ENCODE data around the gene SLC22A4.
A peak's percentile ranks its signal among the peaks of the same experiment; 100 is the strongest.

Gene SLC22A4

DNA sequence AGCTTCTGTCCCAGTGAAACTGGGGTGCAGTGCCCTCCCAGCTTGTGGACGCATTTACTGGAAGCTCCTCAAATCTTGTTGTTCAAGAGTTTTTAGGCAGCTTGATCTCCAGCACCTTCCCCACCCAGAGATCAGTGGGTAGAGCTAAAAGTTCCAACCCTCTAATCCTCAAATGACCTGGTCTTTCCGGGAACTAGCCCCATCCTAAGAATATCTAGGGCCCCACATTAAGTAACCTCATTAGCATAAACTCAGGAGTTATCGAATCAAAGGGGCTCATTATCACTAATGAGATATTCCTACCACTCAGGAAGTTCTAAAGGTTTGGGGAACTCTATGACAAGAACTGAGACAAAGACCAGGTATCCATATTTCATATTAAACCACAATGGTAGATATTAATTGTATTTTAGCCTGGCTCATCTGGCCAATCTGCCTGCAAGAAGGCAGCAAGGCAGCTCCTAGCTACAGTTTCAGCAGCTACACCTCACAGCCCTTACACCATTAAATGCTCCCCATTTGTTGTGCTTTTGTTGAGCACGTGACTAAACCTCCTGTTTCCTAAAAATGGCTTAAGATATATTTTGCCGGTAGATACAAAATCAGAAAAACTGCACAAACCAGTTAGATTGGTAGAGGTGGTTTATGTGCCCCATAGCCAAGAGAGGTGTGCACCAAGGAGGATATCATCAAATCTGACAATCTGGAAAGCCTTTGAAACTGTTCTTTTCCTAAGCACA, 50.8 kb downstream of the SLC22A4 start:
- no peak for DNase-seq

DNA sequence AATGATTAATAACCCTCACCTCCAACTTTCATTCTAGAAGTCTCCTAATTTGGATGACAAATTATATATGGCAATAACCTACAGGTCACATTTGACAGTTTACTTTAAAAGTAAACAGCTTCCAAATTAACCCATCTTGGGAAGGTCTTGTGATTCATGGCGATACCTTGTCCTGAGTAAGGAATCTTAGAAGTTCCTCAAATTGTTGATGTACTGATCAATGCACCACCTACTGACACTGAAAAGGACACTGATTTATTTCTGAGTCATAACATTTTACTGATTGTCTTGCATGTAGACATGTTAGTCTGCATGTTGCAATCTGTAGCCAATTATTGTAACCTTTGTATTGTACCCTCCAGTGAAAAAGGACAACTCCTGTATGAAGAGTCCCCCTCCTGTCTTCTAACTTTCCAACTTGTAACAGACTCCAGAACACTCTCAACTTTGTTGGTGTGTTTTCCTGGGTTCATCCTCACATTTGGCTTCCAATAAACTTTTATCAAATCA, 59.3 kb downstream of the SLC22A4 start:
- no peak for DNase-seq

DNA sequence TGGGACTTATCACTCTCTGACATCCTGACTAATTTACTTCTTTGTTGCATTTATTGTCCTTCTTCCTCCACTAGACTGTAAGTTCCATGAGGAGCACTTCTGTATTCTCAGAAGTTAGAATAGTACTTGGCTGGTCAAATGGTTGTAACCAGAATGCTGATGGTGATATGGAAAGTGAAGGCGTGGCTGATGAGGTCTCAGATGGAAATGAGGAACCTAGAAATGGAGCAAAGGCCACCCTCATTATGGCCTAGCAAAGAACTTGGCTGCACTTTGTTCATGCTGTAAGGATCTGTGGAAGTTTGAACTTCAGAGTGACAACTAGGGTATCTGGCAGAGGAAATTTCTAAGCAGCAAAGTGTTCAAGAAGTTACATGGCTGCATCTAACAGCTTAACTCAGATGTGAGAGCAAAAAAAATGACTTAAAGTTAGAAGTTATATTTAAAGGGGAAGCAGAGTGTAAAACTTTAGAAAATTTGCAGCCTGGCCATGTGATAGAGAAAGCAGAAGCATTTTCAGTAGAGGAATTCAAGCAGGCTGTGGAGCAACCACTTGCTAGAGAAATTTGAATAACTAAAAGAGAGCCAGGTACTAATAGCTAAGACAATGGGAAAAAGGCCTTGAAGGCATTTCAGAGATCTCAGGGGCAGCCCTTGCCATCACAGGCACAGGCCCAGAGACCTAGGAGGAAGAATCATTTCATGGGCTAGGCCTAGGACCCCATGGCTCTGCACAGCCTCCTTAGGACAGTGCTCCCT, 60.4 kb downstream of the SLC22A4 start:
- DNase-seq, result peak; percentile 86 to 92

DNA sequence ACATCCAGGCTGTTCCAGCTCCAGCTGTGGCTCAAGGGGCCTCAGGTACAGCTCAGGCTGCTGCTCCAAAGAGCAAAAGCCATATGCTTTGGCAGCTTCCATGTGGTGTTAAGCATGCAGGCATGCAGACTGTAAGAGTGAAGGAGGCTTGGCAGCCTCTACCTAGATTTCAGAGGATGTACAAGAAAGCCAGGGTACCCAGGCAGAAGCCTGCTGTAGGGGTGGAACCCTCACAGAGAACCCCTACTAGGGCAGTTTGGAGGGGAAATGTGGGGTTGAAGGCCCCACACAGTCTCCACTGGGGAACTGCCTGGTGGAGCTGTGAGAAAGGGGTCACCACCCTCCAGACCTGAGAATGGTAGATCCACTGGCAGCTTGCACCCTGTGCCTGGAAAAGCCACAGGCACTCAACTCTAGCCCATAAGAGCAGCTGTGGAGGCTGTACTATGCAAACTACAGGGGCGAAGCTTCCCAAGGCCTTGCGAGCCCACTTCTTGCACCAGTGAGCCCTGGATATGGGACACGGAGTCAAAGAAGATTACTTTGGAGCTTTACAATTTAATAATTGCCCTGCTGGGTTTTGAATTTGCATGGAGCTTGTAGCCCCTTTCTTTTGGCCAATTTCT, 61.1 kb downstream of the SLC22A4 start:
- no peak for DNase-seq

DNA sequence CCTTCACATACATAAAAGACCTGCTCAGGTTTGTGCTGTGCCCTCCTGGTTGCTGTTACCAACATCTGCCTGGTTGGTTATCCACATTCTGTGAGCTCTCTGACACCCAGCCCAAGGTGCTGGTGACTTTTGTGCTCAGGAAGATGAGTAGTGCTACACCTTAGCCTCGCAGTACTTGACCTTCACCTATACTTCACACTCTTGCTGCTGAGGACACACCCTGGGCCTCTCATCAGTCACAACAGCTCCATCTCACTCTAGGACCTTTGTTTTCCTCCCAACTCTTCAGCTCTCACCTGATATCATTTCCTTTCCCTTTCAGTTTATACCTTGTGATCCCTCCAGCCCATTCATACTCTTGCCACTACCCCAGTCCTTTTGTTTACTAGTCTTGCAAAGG, 64.6 kb downstream of the SLC22A4 start:
- DNase-seq, result no peak

DNA sequence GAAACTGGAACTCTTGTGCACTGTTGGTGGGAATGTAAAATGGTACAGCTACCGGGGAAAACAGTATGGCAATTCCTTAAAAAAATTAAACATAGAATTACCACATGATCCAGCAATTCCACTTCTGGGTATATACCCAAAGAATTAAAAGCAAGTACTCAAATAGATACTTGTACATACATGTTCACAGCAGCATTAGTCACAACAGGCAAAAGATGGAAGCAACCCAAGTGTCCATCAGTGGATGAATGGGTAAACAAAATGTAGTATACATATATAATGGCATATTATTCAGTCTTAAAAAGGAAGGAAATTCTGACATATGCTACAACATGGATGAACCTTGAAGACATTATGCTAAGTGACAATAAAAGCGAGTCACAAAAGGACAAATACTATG, 67.9 kb downstream of the SLC22A4 start:
- DNase-seq, result no peak

DNA sequence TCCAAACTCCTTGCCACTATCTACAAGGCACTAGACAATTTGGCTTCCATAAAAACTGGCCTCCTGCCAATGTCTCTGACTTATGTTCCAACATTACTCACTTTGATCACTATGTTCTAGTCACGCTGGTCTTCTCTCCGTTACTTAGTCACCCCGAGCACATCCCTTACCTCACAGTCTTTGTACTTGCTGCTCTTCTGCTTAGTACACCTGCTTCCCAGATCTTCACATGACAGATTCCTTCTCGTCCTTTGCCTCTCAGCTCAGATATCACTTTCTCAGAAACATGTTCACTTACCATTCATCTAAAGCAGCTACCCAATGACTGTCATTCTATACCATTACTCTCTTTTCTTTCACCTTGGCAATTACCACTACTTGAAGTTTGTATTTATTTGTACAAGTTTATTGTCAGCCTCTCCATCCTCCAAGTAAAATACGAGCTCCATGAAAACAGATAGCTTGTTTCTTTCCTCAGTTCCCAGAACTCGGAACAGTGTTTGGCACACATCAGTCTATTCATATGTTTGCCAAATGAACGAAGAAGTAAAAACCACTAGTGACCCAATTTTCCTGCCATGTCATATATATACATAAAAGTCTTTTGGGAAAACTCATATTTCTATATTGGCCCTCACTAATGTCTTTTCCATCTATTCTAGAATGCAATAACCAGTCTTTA, 69.4 kb downstream of the SLC22A4 start:
- peak in 1 of 2 donors; percentile 12 for DNase-seq

DNA sequence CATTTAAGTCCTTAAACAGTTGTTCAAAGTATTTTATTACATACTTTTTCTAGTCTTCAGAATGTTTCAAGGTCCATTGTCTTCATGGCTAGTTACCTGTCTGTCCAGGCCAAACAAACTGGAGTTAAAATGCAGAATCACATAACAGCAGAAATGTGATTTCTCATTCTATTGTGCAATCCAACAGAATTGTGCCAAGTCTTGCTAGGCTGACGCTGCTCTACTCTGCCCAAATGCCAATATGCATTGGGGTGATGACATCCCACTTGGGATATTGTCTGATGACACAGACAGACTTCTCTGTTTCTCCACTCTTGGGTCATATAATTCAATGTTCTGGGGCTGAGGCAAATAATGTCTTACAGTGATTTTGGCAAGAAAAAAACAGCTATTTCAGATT, 70.1 kb downstream of the SLC22A4 start:
- peak; percentile 91 to 97 for DNase-seq

DNA sequence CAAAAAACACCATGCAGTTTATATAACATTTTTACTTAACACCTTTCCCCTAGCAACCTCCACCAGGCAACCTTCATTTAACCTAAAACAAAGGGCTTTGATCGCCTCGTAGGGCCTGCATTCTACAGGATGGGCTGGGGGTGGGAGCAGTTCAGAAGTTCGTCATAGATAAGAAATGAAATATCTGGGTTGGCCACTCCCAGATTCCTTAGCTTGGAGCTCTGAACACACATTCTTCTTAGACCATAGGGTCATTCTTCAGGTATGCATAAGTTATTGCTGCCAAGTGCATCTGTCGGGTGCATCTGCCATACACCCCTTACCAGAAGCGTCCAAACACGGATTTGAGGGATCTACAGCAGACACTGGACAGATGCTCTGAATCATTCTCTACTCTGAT, 71.0 kb downstream of the SLC22A4 start:
- no peak for DNase-seq

DNA sequence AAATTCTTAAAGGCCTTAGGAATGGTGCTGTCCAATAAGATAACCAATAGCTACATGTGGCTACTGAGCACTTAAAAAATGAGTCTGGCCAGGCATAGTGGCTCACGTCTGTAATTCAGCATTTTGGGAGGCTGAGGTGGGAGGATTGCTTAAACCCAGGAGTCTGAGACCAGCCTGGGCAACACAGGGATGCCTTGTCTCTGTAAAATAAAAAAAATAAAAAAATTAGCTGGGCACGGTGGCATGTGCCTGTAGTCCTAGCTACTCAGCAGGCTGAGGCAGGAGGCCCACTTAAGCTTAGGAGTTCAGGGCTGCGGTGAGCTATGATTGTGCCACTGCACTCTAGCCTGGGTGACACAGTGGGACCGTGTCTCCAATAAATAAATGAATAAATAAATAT, 74.0 kb downstream of the SLC22A4 start:
- DNase-seq, result no peak

DNA sequence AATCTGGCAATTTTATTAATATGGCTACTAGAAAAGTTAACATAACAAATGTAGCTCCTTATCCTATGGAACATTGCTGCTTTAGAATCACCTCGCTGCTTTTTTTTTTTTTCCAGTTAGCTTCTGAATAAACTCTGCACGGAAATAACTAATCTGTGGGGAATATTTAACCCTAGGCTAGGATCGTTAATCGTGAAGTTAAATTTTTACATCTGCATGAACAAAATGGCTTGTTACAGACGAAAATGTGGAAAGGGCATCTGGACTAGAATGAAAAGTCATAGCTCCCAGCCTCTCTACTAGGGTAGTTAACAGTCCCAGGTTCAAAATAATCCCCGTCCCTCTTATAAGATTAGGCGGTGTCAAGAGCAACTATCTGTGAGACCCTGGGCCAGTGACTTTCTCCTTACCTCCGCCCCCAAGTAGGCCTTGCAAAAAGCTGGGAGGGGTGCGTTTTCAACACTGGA, 74.8 kb downstream of the SLC22A4 start:
- peak in 1 of 2 donors; percentile 35 for DNase-seq

DNA sequence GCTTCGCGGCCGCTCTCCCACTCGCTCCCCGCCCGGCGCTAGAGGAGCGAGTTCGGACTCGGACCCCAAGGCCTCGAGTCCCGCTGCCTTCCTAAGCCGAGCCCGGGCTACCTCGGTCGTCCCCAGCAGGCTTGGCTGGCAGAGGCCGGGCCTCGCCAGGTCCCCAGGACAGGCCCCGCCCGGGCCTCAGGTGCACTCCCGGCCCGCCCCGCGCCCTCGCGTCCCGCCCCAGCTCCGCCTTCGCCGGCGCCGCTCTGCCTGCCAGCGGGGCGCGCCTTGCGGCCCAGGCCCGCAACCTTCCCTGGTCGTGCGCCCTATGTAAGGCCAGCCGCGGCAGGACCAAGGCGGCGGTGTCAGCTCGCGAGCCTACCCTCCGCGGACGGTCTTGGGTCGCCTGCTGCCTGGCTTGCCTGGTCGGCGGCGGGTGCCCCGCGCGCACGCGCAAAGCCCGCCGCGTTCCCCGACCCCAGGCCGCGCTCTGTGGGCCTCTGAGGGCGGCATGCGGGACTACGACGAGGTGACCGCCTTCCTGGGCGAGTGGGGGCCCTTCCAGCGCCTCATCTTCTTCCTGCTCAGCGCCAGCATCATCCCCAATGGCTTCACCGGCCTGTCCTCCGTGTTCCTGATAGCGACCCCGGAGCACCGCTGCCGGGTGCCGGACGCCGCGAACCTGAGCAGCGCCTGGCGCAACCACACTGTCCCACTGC, 75.4 kb downstream of the SLC22A4 start, which contains the start of gene SLC22A5:
SLC22A5 (plus strand) TSS at position 237 of the 707 bp plus-strand sequence; CDS start at position 500, 263 bp downstream.
- peak; percentile 36 to 59 for DNase-seq

DNA sequence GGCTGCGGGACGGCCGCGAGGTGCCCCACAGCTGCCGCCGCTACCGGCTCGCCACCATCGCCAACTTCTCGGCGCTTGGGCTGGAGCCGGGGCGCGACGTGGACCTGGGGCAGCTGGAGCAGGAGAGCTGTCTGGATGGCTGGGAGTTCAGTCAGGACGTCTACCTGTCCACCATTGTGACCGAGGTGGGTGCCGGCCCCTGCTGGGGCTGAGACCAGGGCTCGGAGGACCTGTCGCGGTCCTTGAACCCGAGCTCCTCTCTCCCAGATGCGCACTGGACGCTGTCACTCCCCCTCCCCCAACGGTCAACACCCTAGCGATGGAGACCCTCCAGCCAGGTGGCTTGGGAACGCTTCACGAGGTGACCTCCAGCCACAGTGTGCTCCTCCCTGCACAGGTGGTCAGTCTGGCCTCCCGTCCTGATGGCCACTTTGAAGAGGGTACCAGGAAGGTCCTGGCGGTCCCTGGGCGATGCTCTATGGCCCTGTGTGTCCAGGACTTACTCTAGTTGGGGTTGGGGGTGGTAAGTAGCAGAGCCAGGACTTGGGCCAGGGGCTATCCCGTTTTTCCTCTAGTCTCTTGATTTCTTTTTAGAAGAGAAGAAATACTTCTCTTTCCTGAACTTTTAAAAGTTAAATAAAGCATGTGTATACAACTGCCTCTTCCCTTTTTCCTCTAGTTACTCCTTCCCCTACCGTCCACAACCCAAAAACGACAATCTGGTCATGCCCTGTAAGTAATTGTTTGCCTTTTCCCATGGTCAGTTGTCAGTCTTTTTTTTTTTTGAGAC, 76.2 kb downstream of the SLC22A4 start:
- no peak for DNase-seq

DNA sequence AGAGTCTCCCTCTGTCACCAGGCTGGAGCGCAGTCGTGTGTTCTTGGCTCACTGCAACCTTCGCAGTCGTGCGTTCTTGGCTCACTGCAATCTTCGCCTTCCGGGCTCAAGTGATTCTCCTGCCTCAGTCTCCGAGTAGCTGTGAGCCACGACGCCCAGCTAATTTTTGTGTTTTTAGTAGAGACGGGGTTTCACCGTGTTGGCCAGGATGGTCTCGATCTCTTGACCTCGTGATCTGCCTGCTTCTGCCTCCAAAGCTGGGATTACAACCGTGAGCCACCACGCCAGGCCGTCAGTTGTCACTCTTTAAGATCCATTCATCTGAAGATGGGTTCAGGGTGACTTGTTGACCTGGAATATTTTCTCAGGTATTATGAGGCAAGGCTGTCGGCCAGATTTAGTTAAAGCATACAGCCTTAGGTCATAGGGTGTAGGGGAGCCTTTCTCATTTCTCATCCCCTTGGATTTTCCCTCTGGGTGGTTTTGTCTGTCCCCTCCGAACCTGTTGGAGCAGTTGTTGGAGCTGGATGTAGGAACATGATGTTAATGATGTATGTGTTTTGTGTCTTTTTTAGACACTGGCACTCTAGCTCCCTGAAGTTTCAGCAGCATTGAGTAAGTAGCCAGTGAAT, 76.9 kb downstream of the SLC22A4 start:
- DNase-seq, result no peak

DNA sequence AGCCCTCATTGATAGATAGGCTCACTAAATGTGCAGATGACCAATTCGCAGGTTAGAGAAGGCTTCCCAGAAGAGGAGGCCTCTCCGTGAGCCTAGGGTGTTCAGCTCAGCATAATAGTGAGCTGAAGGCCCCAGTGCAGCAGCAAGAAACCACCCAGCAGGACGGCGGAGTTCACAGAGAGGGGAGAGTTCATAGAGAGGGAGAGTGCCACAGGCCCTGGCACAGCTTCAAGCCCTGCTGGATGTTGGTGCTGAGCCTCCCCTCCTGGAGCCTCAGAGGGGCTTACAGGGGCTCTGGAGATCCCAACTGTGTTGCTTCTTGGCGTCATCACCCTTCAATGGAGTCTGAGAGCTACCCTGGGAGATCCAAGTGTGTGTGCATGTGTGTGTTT, 77.4 kb downstream of the SLC22A4 start:
- no peak for DNase-seq

DNA sequence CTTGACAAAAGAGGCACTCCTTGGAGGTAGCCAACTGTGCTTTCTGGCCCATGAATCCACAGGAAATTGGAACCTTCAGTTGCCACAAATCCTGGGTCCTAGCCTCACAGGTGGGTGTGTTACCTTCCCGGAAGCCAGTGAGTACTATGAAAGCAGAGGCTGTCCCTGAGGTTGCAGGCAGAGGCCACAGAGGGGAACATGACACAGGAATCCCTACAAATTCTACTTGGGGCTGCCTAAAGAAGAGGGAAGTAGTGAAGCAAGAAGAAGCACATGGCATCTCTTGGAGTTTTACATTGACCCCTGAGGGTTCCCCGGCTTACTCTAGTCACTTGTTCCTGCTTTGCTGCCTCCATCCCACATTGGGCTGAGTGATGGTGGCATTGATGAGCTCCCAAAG, 77.9 kb downstream of the SLC22A4 start:
- peak; percentile 81 to 82 for DNase-seq

DNA sequence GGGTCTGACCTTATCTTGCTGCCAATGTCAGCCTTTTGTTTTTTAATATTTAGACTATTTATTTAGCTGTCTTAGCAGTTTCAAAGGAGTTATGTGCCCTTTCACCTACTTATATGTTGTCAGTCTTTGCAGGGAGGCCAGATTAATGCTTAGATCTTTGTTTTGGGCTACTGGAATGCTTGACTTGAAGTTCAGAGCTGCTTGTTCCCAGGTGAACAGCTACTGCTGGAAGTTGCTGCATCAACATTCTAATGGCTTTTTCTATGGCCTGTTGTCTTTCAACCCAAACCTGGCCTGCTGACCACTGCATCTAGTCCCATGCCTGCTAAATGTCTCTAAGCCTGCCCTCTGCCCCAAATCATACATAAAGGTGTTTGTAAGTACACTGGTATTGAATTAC, 78.3 kb downstream of the SLC22A4 start:
- DNase-seq, result no peak

DNA sequence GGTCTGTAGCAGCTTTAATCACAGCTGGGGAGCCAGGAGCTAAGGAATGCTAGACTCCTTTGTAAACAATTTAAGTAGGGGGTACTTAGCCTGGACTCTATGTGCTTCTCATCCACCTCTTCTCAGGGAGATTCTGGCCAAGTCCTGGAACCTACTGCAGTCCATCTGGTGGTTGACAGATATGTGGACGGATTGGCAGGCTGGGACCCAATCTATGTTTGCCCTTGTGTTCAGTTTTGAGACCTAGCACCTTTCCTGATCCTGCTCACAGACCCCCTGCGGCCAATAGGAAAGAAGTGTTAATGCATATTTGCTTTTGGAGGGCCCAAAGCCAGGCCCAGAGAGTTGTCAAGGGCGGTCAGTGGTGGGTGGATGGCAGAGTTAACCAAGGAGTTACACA, 81.8 kb downstream of the SLC22A4 start:
- no peak for DNase-seq

DNA sequence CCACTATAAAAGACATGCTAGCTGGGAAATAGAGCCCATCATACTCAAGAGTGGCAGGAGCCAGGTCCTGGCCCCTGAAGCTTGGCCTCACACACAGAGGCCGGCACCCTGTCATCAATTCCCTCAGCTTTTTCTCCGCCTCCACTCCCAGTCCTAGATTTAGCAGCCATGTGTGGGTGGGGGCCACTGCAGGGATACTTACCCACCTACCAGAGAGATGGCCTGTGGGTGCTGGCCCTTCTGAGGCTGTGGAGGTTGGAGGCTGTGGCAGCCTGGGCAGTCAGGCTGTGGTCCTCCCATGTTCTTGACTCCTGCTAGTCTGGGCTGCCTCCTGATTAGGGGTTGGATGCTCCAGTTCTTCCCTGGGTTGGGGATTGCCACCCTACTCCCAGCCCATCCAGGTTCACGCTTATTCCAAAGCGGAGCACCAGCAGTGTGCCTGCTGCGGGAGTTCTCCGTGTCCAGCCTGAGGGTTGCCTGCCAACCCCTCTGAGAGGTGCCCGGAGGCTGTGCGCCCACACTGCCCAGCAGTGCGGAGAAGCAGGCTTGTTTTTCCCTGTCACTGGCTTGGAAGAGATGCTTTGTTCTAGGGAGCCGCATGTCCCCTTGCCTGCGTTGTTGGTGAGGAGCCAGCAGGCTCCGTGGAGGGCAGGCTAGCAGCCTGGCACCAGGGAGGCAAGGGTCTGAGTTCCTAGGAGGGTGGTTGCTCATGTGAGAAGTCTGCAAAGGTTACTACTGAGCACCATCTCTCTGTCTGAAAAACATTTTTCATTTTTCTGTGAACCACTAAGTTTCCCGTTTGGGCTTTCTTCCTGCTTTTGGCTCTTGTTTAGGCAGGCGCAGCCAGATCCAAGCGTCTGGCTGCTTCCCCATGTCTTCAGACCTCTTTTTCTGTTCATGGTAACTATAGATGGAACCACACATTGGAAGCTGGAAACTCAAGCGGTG, 82.8 kb downstream of the SLC22A4 start:
- no peak for DNase-seq

Data from inflammatory macrophage (primary cell).